ENCODE data around the gene NPIPA1. TPM values are rescaled to one million over a fixed set of nuclear protein-coding genes. Genes with fewer than 3 reads are reported as not detected.
"Not testable (repeated sequence)": the region's sequence is repeated elsewhere in the genome, so short reads cannot be mapped to it uniquely, and the experiment has no call there.

Gene NPIPA1
- total and polyA plus RNA-seq, 2 donors (not counting 1 experiment from before 2014, with no cell fraction given): 53.9 to 140 TPM

GRCh38 chr16:14996702-14997101 lies 59.5 kb downstream of the NPIPA1 start:
- not testable (repeated sequence) for H3K9me3 ChIP-seq (ENCODE audit: control insufficient read depth, insufficient read depth, low read depth, low read length); H3K27me3 ChIP-seq (ENCODE audit: control insufficient read depth, insufficient read depth, low read length); H3K36me3 ChIP-seq (ENCODE audit: control insufficient read depth, insufficient read depth, low read length); H4K20me1 ChIP-seq (ENCODE audit: control insufficient read depth, extremely low read depth, insufficient read depth, low read length); H3K4me2 ChIP-seq (ENCODE audit: extremely low read depth, insufficient read depth, low read length); H3K9ac ChIP-seq (ENCODE audit: insufficient read depth, low read length); H2AFZ ChIP-seq (ENCODE audit: low read length); H3K27ac ChIP-seq (ENCODE audit: insufficient read depth, low read length); H3K4me1 ChIP-seq (ENCODE audit: control insufficient read depth, extremely low read depth, insufficient read depth, low read length); H3K4me3 ChIP-seq (replicated peaks in 1 of 4; ENCODE audit: control extremely low read depth in 1 of 4, insufficient read depth in 1 of 4, low read depth in 3 of 4, low read length in 4 of 4)
- H3K79me2 ChIP-seq (ENCODE audit: control insufficient read depth, insufficient read depth, low read length): peaks cover 12% of the 10 kb centered on the region
- DNase-seq (ENCODE audit: low read depth in 2 of 2): peak; percentile 49 to 53

- H3K27me3 ChIP-seq (ENCODE audit: control insufficient read depth, insufficient read depth, low read length); H3K9ac ChIP-seq (ENCODE audit: insufficient read depth, low read length); H3K79me2 ChIP-seq (ENCODE audit: control insufficient read depth, insufficient read depth, low read length); H3K4me3 ChIP-seq (replicated peaks in 1 of 4; ENCODE audit: control extremely low read depth in 1 of 4, insufficient read depth in 1 of 4, low read depth in 3 of 4, low read length in 4 of 4); H3K27ac ChIP-seq (ENCODE audit: insufficient read depth, low read length); H2AFZ ChIP-seq (ENCODE audit: low read length); H4K20me1 ChIP-seq (ENCODE audit: control insufficient read depth, extremely low read depth, insufficient read depth, low read length); DNase-seq (ENCODE audit: low read depth in 2 of 2); H3K4me1 ChIP-seq (ENCODE audit: control insufficient read depth, extremely low read depth, insufficient read depth, low read length); H3K9me3 ChIP-seq (ENCODE audit: control insufficient read depth, insufficient read depth, low read depth, low read length); H3K36me3 ChIP-seq (ENCODE audit: control insufficient read depth, insufficient read depth, low read length); H3K4me2 ChIP-seq (ENCODE audit: extremely low read depth, insufficient read depth, low read length): not testable (repeated sequence)
Measured at GRCh38 chr16:14998300-14998699, 61.1 kb downstream of the NPIPA1 start.

GRCh38 chr16:14999845-15000244 lies 62.6 kb downstream of the NPIPA1 start:
- H3K9me3 ChIP-seq (ENCODE audit: control insufficient read depth, insufficient read depth, low read depth, low read length); H3K4me2 ChIP-seq (ENCODE audit: extremely low read depth, insufficient read depth, low read length); H3K27ac ChIP-seq (ENCODE audit: insufficient read depth, low read length); H3K27me3 ChIP-seq (ENCODE audit: control insufficient read depth, insufficient read depth, low read length); H2AFZ ChIP-seq (ENCODE audit: low read length); H3K9ac ChIP-seq (ENCODE audit: insufficient read depth, low read length); DNase-seq (ENCODE audit: low read depth in 2 of 2); H4K20me1 ChIP-seq (ENCODE audit: control insufficient read depth, extremely low read depth, insufficient read depth, low read length); H3K79me2 ChIP-seq (ENCODE audit: control insufficient read depth, insufficient read depth, low read length); H3K36me3 ChIP-seq (ENCODE audit: control insufficient read depth, insufficient read depth, low read length); H3K4me1 ChIP-seq (ENCODE audit: control insufficient read depth, extremely low read depth, insufficient read depth, low read length); H3K4me3 ChIP-seq (replicated peaks in 1 of 4; ENCODE audit: control extremely low read depth in 1 of 4, insufficient read depth in 1 of 4, low read depth in 3 of 4, low read length in 4 of 4): not testable (repeated sequence)

Other genes with a start within 250 kb of the NPIPA1 start
- not detected in 2 replicates for gene PLA2G10, start 243.1 kb upstream of the NPIPA1 start, total RNA-seq
- gene PLA2G10, start 243.1 kb upstream of the NPIPA1 start, polyA plus RNA-seq: not detected in 2 replicates
- 0.77 and 4.6 TPM in 2 replicates for gene NPIPA3, start 234.0 kb upstream of the NPIPA1 start, total RNA-seq
- 0.52 and 1.3 TPM in 2 replicates for gene NPIPA3, start 234.0 kb upstream of the NPIPA1 start, polyA plus RNA-seq
- gene NPIPA2, start 194.9 kb upstream of the NPIPA1 start, total RNA-seq: 0.77 and 0.99 TPM in 2 replicates
- 0.94 and 1.6 TPM in 2 replicates for gene NPIPA2, start 194.9 kb upstream of the NPIPA1 start, polyA plus RNA-seq
- gene NOMO1, start 103.7 kb upstream of the NPIPA1 start, total RNA-seq: 66.0 and 124 TPM in 2 replicates
- gene NOMO1, start 103.7 kb upstream of the NPIPA1 start, polyA plus RNA-seq: 69.9 and 93.5 TPM in 2 replicates
- gene PDXDC1, start 37.6 kb downstream of the NPIPA1 start, total RNA-seq: 64.7 and 68.4 TPM in 2 replicates
- 54.9 and 92.9 TPM in 2 replicates for gene PDXDC1, start 37.6 kb downstream of the NPIPA1 start, polyA plus RNA-seq
- gene NTAN1, start 118.6 kb downstream of the NPIPA1 start, total RNA-seq: 111 and 147 TPM in 2 replicates
- gene NTAN1, start 118.6 kb downstream of the NPIPA1 start, polyA plus RNA-seq: 114 and 135 TPM in 2 replicates
- 38.3 and 43.6 TPM in 2 replicates for gene RRN3, start 156.8 kb downstream of the NPIPA1 start, total RNA-seq
- 28.9 and 32.5 TPM in 2 replicates for gene RRN3, start 156.8 kb downstream of the NPIPA1 start, polyA plus RNA-seq